IMR-90 (cell line): Measurements from ENCODE around the gene CADM2. TPM values are rescaled to one million over a fixed set of nuclear protein-coding genes. Genes with fewer than 3 reads are reported as not detected.

Source experiments
- ATAC-seq: fragments of 200-7000 bp; cut with Tn5 transposase; 2 replicates; pipeline ENCODE4 v1.9.1; 2020; ENCODE audit warnings: low read depth, mild to moderate bottlenecking, moderate library complexity
- BruUV-seq: library from RNA; stranded (reverse); fragments of 400-500 nt; replicated peaks from 2 replicates; lab custom pipeline; 2021; lab: Mats Ljungman, UMichigan
- CTCF ChIA-PET: fragments of 300-600 bp; formaldehyde crosslinking; extraction: SDS; loops from one replicate; lab custom pipeline; 2021; ENCODE audit warnings: antibody characterized with exemption; lab: Yijun Ruan, JAX
- POLR2A ChIA-PET: fragments of 300-600 bp; sonication (Branson Sonifier 250); formaldehyde crosslinking; loops from one replicate; lab custom pipeline; 2022; ENCODE audit warnings: antibody characterized with exemption; ENCODE audit not compliant: unreplicated experiment; lab: Charles Lee
- DNase-seq: peaks from one replicate; pipeline ENCODE4 v3.0.0; 2013
- H2AFZ ChIP-seq: replicated peaks from 2 replicates; pipeline ENCODE3; 2013; ENCODE audit warnings: low read length, mild to moderate bottlenecking; ENCODE audit not compliant: poor library complexity
- H2AK5ac ChIP-seq: 2 replicates; pipeline ENCODE4 v1.6.1; 2013; ENCODE audit warnings: low read depth, low read length, inconsistent platforms
- H2AK9ac ChIP-seq: replicated peaks from 2 replicates; pipeline ENCODE3; 2013; ENCODE audit warnings: mild to moderate bottlenecking, low read depth, low read length, moderate library complexity; ENCODE audit not compliant: poor library complexity
- H2BK120ac ChIP-seq: 2 replicates; pipeline ENCODE4 v1.6.1; 2013; ENCODE audit warnings: low read depth, low read length, inconsistent platforms
- H2BK15ac ChIP-seq: 3 replicates; pipeline ENCODE4 v1.6.1; 2013; ENCODE audit warnings: low read depth, low read length, inconsistent platforms
- H2BK20ac ChIP-seq: 2 replicates; pipeline ENCODE4 v1.6.1; 2013; ENCODE audit warnings: low read depth, mild to moderate bottlenecking, inconsistent platforms, low read length, moderate library complexity
- H2BK5ac ChIP-seq: 2 replicates; pipeline ENCODE4 v1.6.1; 2013; ENCODE audit warnings: mild to moderate bottlenecking, low read depth, low read length, inconsistent platforms; ENCODE audit not compliant: poor library complexity, severe bottlenecking
- H3K14ac ChIP-seq: replicated peaks from 2 replicates; pipeline ENCODE4 v1.6.1; 2013; ENCODE audit warnings: low read depth, low read length, inconsistent platforms
- H3K18ac ChIP-seq: 2 replicates; pipeline ENCODE4 v1.6.1; 2013; ENCODE audit warnings: low read depth, low read length, control low read depth
- H3K23ac ChIP-seq: 2 replicates; pipeline ENCODE4 v1.6.1; 2013; ENCODE audit warnings: low read depth, low read length, inconsistent platforms
- H3K27ac ChIP-seq: 2 replicates; pipeline ENCODE4 v1.5.1; 2013; ENCODE audit warnings: mild to moderate bottlenecking, control low read depth, low read length; ENCODE audit not compliant: insufficient read depth
- H3K27me3 ChIP-seq: 2 replicates; pipeline ENCODE4 v1.6.1; 2013; ENCODE audit warnings: low read length; ENCODE audit not compliant: control insufficient read depth, insufficient read depth
- H3K36me3 ChIP-seq: 2 replicates; pipeline ENCODE4 v1.6.1; 2013; ENCODE audit warnings: low read length, mixed read lengths; ENCODE audit not compliant: control insufficient read depth, insufficient read depth
- H3K4ac ChIP-seq: 2 replicates; pipeline ENCODE4 v1.6.1; 2013; ENCODE audit warnings: low read depth, low read length, inconsistent platforms
- H3K4me1 ChIP-seq: 2 replicates; pipeline ENCODE4 v1.6.1; 2013; ENCODE audit warnings: low read length, mixed read lengths; ENCODE audit not compliant: control insufficient read depth, insufficient read depth
- H3K4me2 ChIP-seq: 2 replicates; pipeline ENCODE4 v1.6.1; 2013; ENCODE audit warnings: low read depth, mild to moderate bottlenecking, control low read depth, low read length, moderate library complexity
- H3K4me3 ChIP-seq: 2 replicates; pipeline ENCODE4 v1.5.1; 2013; ENCODE audit warnings: low read depth, mild to moderate bottlenecking, control low read depth, low read length, moderate library complexity; ENCODE audit not compliant: insufficient read depth
- H3K56ac ChIP-seq: 2 replicates; pipeline ENCODE4 v1.6.1; 2013; ENCODE audit warnings: low read length, inconsistent platforms; ENCODE audit not compliant: insufficient read depth; ENCODE audit errors: extremely low read depth
- H3K79me1 ChIP-seq, 2 experiments: 2 replicates each; pipeline ENCODE4 v1.6.1; 2013; ENCODE audit warnings: low read length in 2 of 2, inconsistent platforms in 1 of 2, low read depth in 1 of 2
- H3K9ac ChIP-seq: 2 replicates; pipeline ENCODE4 v1.6.1; 2013; ENCODE audit warnings: low read depth, low read length, control low read depth
- H3K9me1 ChIP-seq: 2 replicates; pipeline ENCODE4 v1.6.1; 2013; ENCODE audit warnings: low read length, inconsistent platforms; ENCODE audit not compliant: insufficient read depth
- H3K9me3 ChIP-seq: 2 replicates; pipeline ENCODE4 v1.6.1; 2013; ENCODE audit warnings: low read length; ENCODE audit not compliant: control insufficient read depth, insufficient read depth
- H4K20me1 ChIP-seq: 2 replicates; pipeline ENCODE4 v1.6.1; 2013; ENCODE audit warnings: low read length, inconsistent platforms; ENCODE audit not compliant: insufficient read depth
- H4K5ac ChIP-seq: 2 replicates; pipeline ENCODE4 v1.6.1; 2013; ENCODE audit warnings: mild to moderate bottlenecking, low read depth, low read length, control low read depth
- H4K8ac ChIP-seq, 2 experiments: 2 replicates each; pipeline ENCODE4 v1.6.1; 2013; ENCODE audit warnings: low read depth in 2 of 2, low read length in 2 of 2, control low read depth in 1 of 2, inconsistent platforms in 1 of 2
- H4K91ac ChIP-seq: 2 replicates; pipeline ENCODE4 v1.6.1; 2013; ENCODE audit warnings: low read depth, low read length, inconsistent platforms; ENCODE audit not compliant: insufficient read depth
- BHLHE40 ChIP-seq: fragments of 150-350 bp; IDR thresholded peaks from 2 replicates; pipeline ENCODE4 v1.6.1; 2016; ENCODE audit warnings: mild to moderate bottlenecking, low read depth, low read length
- CEBPB ChIP-seq: IDR thresholded peaks from 2 replicates; pipeline ENCODE4 v1.6.1; 2012; ENCODE audit warnings: low read depth, low read length, improper control_type of control experiment
- CHD1 ChIP-seq: IDR thresholded peaks from 2 replicates; pipeline ENCODE4 v1.6.1; 2012; ENCODE audit warnings: low read depth, low read length, improper control_type of control experiment
- CTCF ChIP-seq: conservative IDR thresholded peaks from 2 replicates; pipeline ENCODE4 v1.5.1; 2012; ENCODE audit warnings: mild to moderate bottlenecking, low read depth, low read length, improper control_type of control experiment
- ELK1 ChIP-seq: fragments of 150-350 bp; IDR thresholded peaks from 2 replicates; pipeline ENCODE4 v1.6.1; 2016; ENCODE audit warnings: low read depth, mild to moderate bottlenecking, low read length, moderate library complexity, borderline replicate concordance
- FOS ChIP-seq: fragments of 150-350 bp; IDR thresholded peaks from 2 replicates; pipeline ENCODE4 v1.6.1; 2016; ENCODE audit warnings: low read depth, low read length
- MAFK ChIP-seq: IDR thresholded peaks from 2 replicates; pipeline ENCODE4 v1.6.1; 2012; ENCODE audit warnings: low read depth, low read length, improper control_type of control experiment
- MAZ ChIP-seq: IDR thresholded peaks from 2 replicates; pipeline ENCODE4 v1.6.1; 2012; ENCODE audit warnings: low read depth, mild to moderate bottlenecking, low read length, improper control_type of control experiment, moderate library complexity, borderline replicate concordance
- MXI1 ChIP-seq: IDR thresholded peaks from 2 replicates; pipeline ENCODE4 v1.6.1; 2012; ENCODE audit warnings: low read depth, mild to moderate bottlenecking, low read length, moderate library complexity, borderline replicate concordance
- NFE2L2 ChIP-seq: fragments of 150-350 bp; IDR thresholded peaks from 2 replicates; pipeline ENCODE4 v1.6.1; 2016; ENCODE audit warnings: low read depth, mild to moderate bottlenecking, low read length
- RAD21 ChIP-seq: IDR thresholded peaks from 2 replicates; pipeline ENCODE4 v1.6.1; 2012; ENCODE audit warnings: low read length, improper control_type of control experiment
- SMC3 ChIP-seq: fragments of 150-350 bp; IDR thresholded peaks from 2 replicates; pipeline ENCODE4 v1.6.1; 2016; ENCODE audit warnings: low read depth, mild to moderate bottlenecking, antibody characterized with exemption, low read length, moderate library complexity
- USF2 ChIP-seq: fragments of 150-350 bp; IDR thresholded peaks from 2 replicates; pipeline ENCODE4 v1.6.1; 2017; ENCODE audit warnings: mild to moderate bottlenecking, antibody characterized with exemption, low read length, low read depth
- WGBS, 2 experiments: methylation state at CpG; one replicate each; pipeline versions ENCODE4 v1.1.5 to v1.1.7; 2013; ENCODE audit warnings: missing lambda C conversion rate in 2 of 2; ENCODE audit not compliant: insufficient read length in 1 of 2; ENCODE audit errors: extremely low coverage in 2 of 2; 5-methylcytosine and 5-hydroxymethylcytosine counted together
- dilution Hi-C: fragments of 300-500 bp; cut with HindIII; formaldehyde crosslinking; loops from one replicate; pipeline ENCODE4 v1.14.3; 2018; ENCODE audit warnings: low sequenced_read_pairs; ENCODE audit not compliant: unreplicated experiment
- in situ Hi-C: fragments of 300-500 bp; cut with MboI; formaldehyde crosslinking; loops from 3 replicates; pipeline ENCODE4 v1.14.3; 2019; ENCODE audit warnings: low sequenced_read_pairs, inconsistent platforms, mixed read lengths
- intact Hi-C: fragments of 100-400 bp; cut with micrococcal nuclease; formaldehyde crosslinking; loops from 2 replicates; pipeline ENCODE4 v1.10.0; 2022
- polyA plus RNA-seq, 3 experiments: library from polyadenylated mRNA; depleted of rRNA; stranded (reverse); fragments of >200 nt; gene quantifications; 2 replicates each; pipeline ENCODE4 v1.2.3, GENCODE V29; 2012; ENCODE audit warnings: low replicate concordance in 1 of 3
- total RNA-seq: library from RNA; depleted of rRNA; stranded (reverse); fragments of >200 nt; gene quantifications from 2 replicates; pipeline ENCODE4 v1.2.3, GENCODE V29; 2012

CADM2 gene
- total and polyA plus RNA-seq, 2 of the 4 experiments (the other 2 are of a cell fraction), result not detected

- Histone ChIP-seq H3K4ac (no peak overlapping the region), H2AK9ac (no peak overlapping the region), H3K23ac (no peak overlapping the region), H4K8ac (no peak overlapping the region), H2BK120ac (no peak overlapping the region), H2AFZ (no peak overlapping the region), H3K27me3 (no peaks in the 10 kb centered on the region), H3K56ac (no peak overlapping the region), H3K27ac (no peak overlapping the region), H3K9me1 (no peaks in the 10 kb centered on the region), H3K9ac (no peak overlapping the region), H4K5ac (no peak overlapping the region), H2BK5ac (no peak overlapping the region), H3K18ac (no peak overlapping the region), H3K14ac (no peak overlapping the region), H2AK5ac (no peak overlapping the region), H4K20me1 (no peaks in the 10 kb centered on the region), H2BK20ac (no peak overlapping the region), H3K36me3 (no peaks in the 10 kb centered on the region), H4K91ac (no peak overlapping the region), H3K4me1 (no peaks in the 10 kb centered on the region), H3K79me1 (no peaks in the 10 kb centered on the region), H3K4me3 (no peak overlapping the region), H3K9me3 (no peaks in the 10 kb centered on the region), H2BK15ac (no peak overlapping the region), H3K4me2 (no peak overlapping the region)
- BruUV-seq, result no TSS peak
- TF ChIP-seq SMC3, result no peak
- no peak for TF ChIP-seq RAD21
- no peak for TF ChIP-seq NFE2L2
- no peak for TF ChIP-seq CHD1
- TF ChIP-seq MXI1, result no peak
- TF ChIP-seq CTCF, result no peak
- no peak for TF ChIP-seq FOS
- no peak for TF ChIP-seq MAFK
- TF ChIP-seq BHLHE40, result no peak
- no peak for TF ChIP-seq MAZ
- TF ChIP-seq USF2, result no peak
- no peak for TF ChIP-seq CEBPB
- no peak for TF ChIP-seq ELK1
- in situ Hi-C loops (no loop called here), dilution Hi-C loops (no loop called here), intact Hi-C loops (no loop called here)
- ATAC-seq, result no peak
- ChIA-PET POLR2A (no interaction called here), CTCF (no interaction called here)
- DNase-seq, result no peak
- no CpG with 5 or more reads among the region's 2 CpGs for WGBS, 2 experiments
Measured at GRCh38 chr3:85605066-85605465, 646.3 kb downstream of the CADM2 start.
